ENCODE measurements around the gene NANOS2. TPM values are rescaled to one million over a fixed set of nuclear protein-coding genes. Genes with fewer than 3 reads are reported as not detected.

The NANOS2 gene
- total RNA-seq, 1 experiment from 2014 or later: not detected

DNA sequence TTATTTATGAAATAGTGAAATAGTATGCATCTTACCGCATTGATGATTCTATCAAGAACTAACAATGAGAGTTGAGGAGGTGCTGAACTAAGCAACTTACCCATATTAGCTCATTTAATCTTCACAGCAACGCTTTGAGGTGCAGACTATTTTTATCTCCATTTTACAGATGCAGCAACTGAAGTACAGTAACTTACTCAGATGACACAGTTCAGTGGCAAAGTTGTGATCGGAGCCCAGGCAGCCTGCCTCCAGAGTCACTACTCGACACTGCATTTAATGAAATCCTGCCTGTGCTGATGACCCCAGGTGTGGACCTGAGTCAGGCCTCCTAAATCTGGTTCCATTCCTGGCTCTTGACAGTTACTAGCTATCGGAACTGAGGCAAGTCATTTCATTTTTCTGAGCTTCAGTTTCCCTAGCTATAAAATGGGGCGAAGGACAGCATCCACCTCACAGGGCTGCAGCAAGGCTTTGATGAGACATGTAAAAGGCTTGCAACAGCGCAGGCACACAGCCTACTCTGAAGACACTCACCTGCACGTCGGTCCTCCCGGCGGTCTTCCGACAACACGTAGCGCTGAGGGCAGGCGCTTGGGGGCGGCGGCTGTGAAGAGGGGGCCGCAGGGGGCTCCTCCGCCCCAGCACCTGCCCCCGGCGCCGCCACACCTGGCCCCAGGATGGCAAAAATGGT lies 13.7 kb downstream of the NANOS2 start:
- BruUV-seq (replicated peaks): no TSS peak
- peak overlapping the region; percentile 76 for H3K4me3 ChIP-seq (ENCODE audit: low read depth, low read length, poor library complexity, severe bottlenecking)
- DNase-seq (ENCODE audit: low spot score): no peak
- no peaks in the 10 kb centered on the region for H3K27me3 ChIP-seq (replicated peaks; ENCODE audit: insufficient read depth, low read depth, low read length, poor library complexity)
- H3K4me1 ChIP-seq (ENCODE audit: insufficient read depth, low read length, poor library complexity, severe bottlenecking): peaks cover 3% of the 10 kb centered on the region
- ChIA-PET CTCF (interaction anchor here (0.6 kb wide), 2 partner anchors 45 to 131 kb away, joined by 3 to 5 read pairs; no protein-coding TSS in a partner anchor), POLR2A (ENCODE audit: low non-redundant PET) (no interaction called here)
- no peaks in the 10 kb centered on the region for H3K9me3 ChIP-seq (ENCODE audit: low read depth, low read length, poor library complexity, severe bottlenecking)
- intact Hi-C loops (cut with micrococcal nuclease; ENCODE audit: unreplicated experiment): no loop called here
- TF ChIP-seq, protein P1, sequence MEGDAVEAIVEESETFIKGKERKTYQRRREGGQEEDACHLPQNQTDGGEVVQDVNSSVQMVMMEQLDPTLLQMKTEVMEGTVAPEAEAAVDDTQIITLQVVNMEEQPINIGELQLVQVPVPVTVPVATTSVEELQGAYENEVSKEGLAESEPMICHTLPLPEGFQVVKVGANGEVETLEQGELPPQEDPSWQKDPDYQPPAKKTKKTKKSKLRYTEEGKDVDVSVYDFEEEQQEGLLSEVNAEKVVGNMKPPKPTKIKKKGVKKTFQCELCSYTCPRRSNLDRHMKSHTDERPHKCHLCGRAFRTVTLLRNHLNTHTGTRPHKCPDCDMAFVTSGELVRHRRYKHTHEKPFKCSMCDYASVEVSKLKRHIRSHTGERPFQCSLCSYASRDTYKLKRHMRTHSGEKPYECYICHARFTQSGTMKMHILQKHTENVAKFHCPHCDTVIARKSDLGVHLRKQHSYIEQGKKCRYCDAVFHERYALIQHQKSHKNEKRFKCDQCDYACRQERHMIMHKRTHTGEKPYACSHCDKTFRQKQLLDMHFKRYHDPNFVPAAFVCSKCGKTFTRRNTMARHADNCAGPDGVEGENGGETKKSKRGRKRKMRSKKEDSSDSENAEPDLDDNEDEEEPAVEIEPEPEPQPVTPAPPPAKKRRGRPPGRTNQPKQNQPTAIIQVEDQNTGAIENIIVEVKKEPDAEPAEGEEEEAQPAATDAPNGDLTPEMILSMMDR (conservative IDR thresholded peaks at IDR 0.05; ENCODE audit: low read depth, low read length): no peak
- TF ChIP-seq EZH2 (IDR thresholded peaks at IDR 0.05; ENCODE audit: borderline replicate concordance, low read depth, low read length, poor library complexity, severe bottlenecking): no peak
- peaks cover 3% of the 10 kb centered on the region for H3K36me3 ChIP-seq (ENCODE audit: insufficient read depth, low read length, poor library complexity, severe bottlenecking)
- H3K27ac ChIP-seq (ENCODE audit: low read depth, low read length, poor library complexity, severe bottlenecking): no peak overlapping the region

DNA sequence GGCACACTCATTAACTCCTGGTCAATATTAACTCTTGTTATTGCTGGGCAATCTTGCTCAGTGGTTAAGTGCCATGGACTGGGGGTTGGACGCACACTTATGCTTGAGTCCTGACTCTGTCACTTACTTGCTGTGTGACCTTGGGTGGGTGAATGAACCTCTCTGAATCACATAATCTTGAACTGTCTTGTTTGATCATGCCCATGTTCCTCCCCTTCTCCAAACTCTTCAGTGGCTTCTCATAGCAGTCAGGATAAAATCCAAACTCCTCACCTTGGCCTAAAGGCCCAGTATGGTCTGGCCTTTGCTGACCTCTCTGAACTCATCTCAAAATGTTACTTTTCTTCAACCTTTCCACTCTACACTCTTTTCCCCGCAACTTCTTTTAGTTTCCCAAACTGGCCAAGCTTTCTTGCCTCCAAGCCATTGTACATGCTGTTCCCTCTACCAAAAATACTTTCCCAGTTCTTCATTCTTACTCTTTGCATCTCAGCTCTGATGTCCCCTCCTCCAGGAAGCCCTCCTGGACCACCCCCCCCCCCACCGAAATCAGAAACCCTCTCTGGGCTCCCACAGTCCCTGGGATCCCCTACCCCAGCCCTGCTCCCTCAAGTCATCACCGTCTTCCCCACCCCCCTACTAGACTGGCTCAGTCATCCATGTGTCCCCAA lies 14.5 kb downstream of the NANOS2 start:
- Histone ChIP-seq H3K27me3 (replicated peaks; ENCODE audit: insufficient read depth, low read depth, low read length, poor library complexity) (no peaks in the 10 kb centered on the region), H3K27ac (ENCODE audit: low read depth, low read length, poor library complexity, severe bottlenecking) (no peak overlapping the region), H3K9me3 (ENCODE audit: low read depth, low read length, poor library complexity, severe bottlenecking) (no peaks in the 10 kb centered on the region), H3K4me1 (ENCODE audit: insufficient read depth, low read length, poor library complexity, severe bottlenecking) (peaks cover 3% of the 10 kb centered on the region), H3K36me3 (ENCODE audit: insufficient read depth, low read length, poor library complexity, severe bottlenecking) (peaks cover 3% of the 10 kb centered on the region), H3K4me3 (ENCODE audit: low read depth, low read length, poor library complexity, severe bottlenecking) (no peak overlapping the region)
- POLR2A ChIA-PET (ENCODE audit: low non-redundant PET): no interaction called here
- TF ChIP-seq, protein P1 (conservative IDR thresholded peaks at IDR 0.05; ENCODE audit: low read depth, low read length): no peak
- TF ChIP-seq EZH2 (IDR thresholded peaks at IDR 0.05; ENCODE audit: borderline replicate concordance, low read depth, low read length, poor library complexity, severe bottlenecking): no peak
- DNase-seq (ENCODE audit: low spot score): no peak
- TSS peak; percentile 45 for BruUV-seq (replicated peaks)
- CTCF ChIA-PET: no interaction called here
- intact Hi-C loops (cut with micrococcal nuclease; ENCODE audit: unreplicated experiment): no loop called here

GRCh38 chr19:45899253-45899652 lies 15.3 kb downstream of the NANOS2 start:
- Histone ChIP-seq H3K36me3 (ENCODE audit: insufficient read depth, low read length, poor library complexity, severe bottlenecking) (peaks cover 3% of the 10 kb centered on the region), H3K4me1 (ENCODE audit: insufficient read depth, low read length, poor library complexity, severe bottlenecking) (peaks cover 3% of the 10 kb centered on the region), H3K9me3 (ENCODE audit: low read depth, low read length, poor library complexity, severe bottlenecking) (no peaks in the 10 kb centered on the region), H3K27ac (ENCODE audit: low read depth, low read length, poor library complexity, severe bottlenecking) (no peak overlapping the region), H3K27me3 (replicated peaks; ENCODE audit: insufficient read depth, low read depth, low read length, poor library complexity) (no peaks in the 10 kb centered on the region), H3K4me3 (ENCODE audit: low read depth, low read length, poor library complexity, severe bottlenecking) (no peak overlapping the region)
- CTCF ChIA-PET: no interaction called here
- no TSS peak for BruUV-seq (replicated peaks)
- POLR2A ChIA-PET (ENCODE audit: low non-redundant PET): no interaction called here
- DNase-seq (ENCODE audit: low spot score): no peak
- intact Hi-C loops (cut with micrococcal nuclease; ENCODE audit: unreplicated experiment): no loop called here
- TF ChIP-seq EZH2 (IDR thresholded peaks at IDR 0.05; ENCODE audit: borderline replicate concordance, low read depth, low read length, poor library complexity, severe bottlenecking): no peak
- TF ChIP-seq, protein P1 (conservative IDR thresholded peaks at IDR 0.05; ENCODE audit: low read depth, low read length): no peak

Measured in A673 (cell line).